ENCODE measurements around the gene TNKS1BP1.

GRCh38 chr11:57255618-57256017 is 69.1 kb downstream of the TNKS1BP1 start:
- TF ChIP-seq, protein P1, sequence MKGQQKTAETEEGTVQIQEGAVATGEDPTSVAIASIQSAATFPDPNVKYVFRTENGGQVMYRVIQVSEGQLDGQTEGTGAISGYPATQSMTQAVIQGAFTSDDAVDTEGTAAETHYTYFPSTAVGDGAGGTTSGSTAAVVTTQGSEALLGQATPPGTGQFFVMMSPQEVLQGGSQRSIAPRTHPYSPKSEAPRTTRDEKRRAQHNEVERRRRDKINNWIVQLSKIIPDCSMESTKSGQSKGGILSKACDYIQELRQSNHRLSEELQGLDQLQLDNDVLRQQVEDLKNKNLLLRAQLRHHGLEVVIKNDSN (CRISPR knock-in tag; IDR thresholded peaks at IDR 0.05) = no peak
- TF ChIP-seq FOXJ3 (CRISPR knock-in tag; IDR thresholded peaks at IDR 0.05; ENCODE audit: borderline replicate concordance) = no peak
- no peak for TF ChIP-seq ATF3 (CRISPR knock-in tag; conservative IDR thresholded peaks at IDR 0.05)
- TF ChIP-seq MAX (CRISPR knock-in tag; IDR thresholded peaks at IDR 0.05) = no peak
- TF ChIP-seq ZNF263 (CRISPR knock-in tag; IDR thresholded peaks at IDR 0.05; ENCODE audit: low read depth) = no peak
- TF ChIP-seq ZNF138 (CRISPR knock-in tag; conservative IDR thresholded peaks at IDR 0.05) = no peak
- TF ChIP-seq, protein P2, sequence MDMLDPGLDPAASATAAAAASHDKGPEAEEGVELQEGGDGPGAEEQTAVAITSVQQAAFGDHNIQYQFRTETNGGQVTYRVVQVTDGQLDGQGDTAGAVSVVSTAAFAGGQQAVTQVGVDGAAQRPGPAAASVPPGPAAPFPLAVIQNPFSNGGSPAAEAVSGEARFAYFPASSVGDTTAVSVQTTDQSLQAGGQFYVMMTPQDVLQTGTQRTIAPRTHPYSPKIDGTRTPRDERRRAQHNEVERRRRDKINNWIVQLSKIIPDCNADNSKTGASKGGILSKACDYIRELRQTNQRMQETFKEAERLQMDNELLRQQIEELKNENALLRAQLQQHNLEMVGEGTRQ (CRISPR knock-in tag; IDR thresholded peaks at IDR 0.05) = no peak
- TF ChIP-seq, protein P3, sequence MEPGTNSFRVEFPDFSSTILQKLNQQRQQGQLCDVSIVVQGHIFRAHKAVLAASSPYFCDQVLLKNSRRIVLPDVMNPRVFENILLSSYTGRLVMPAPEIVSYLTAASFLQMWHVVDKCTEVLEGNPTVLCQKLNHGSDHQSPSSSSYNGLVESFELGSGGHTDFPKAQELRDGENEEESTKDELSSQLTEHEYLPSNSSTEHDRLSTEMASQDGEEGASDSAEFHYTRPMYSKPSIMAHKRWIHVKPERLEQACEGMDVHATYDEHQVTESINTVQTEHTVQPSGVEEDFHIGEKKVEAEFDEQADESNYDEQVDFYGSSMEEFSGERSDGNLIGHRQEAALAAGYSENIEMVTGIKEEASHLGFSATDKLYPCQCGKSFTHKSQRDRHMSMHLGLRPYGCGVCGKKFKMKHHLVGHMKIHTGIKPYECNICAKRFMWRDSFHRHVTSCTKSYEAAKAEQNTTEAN (CRISPR knock-in tag; IDR thresholded peaks at IDR 0.05) = no peak
- TF ChIP-seq, protein P4, sequence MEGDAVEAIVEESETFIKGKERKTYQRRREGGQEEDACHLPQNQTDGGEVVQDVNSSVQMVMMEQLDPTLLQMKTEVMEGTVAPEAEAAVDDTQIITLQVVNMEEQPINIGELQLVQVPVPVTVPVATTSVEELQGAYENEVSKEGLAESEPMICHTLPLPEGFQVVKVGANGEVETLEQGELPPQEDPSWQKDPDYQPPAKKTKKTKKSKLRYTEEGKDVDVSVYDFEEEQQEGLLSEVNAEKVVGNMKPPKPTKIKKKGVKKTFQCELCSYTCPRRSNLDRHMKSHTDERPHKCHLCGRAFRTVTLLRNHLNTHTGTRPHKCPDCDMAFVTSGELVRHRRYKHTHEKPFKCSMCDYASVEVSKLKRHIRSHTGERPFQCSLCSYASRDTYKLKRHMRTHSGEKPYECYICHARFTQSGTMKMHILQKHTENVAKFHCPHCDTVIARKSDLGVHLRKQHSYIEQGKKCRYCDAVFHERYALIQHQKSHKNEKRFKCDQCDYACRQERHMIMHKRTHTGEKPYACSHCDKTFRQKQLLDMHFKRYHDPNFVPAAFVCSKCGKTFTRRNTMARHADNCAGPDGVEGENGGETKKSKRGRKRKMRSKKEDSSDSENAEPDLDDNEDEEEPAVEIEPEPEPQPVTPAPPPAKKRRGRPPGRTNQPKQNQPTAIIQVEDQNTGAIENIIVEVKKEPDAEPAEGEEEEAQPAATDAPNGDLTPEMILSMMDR (IDR thresholded peaks at IDR 0.05) = no peak
- no peak for TF ChIP-seq NFYB (CRISPR knock-in tag; conservative IDR thresholded peaks at IDR 0.05; ENCODE audit: low read depth)
- TF ChIP-seq ZNF232 (CRISPR knock-in tag; IDR thresholded peaks at IDR 0.05) = no peak
- TF ChIP-seq CBFB (CRISPR knock-in tag; IDR thresholded peaks at IDR 0.05; ENCODE audit: low read depth) = no peak
- TF ChIP-seq NR2C2 (CRISPR knock-in tag; IDR thresholded peaks at IDR 0.05) = no peak
- TF ChIP-seq SMAD3 (CRISPR knock-in tag; IDR thresholded peaks at IDR 0.05; ENCODE audit: borderline replicate concordance) = no peak

Data from WTC11 (cell line).